Esophagus muscularis mucosa (tissue), 3 donors: ENCODE measurements around the gene LPIN2.
"Not testable (repeated sequence)": the region's sequence is repeated elsewhere in the genome, so short reads cannot be mapped to it uniquely, and the experiment has no call there.

Experiments
- CTCF ChIP-seq, 3 experiments: fragments of 200-600 bp in 2 of 3; fragments of 450-650 bp in 1 of 3; sonication (generic) in 2 of 3; IDR thresholded peaks; one replicate each; pipeline ENCODE4 v1.5.1; 2017 to 2019; ENCODE audit warnings: antibody characterized with exemption in 3 of 3, mild to moderate bottlenecking in 2 of 3, moderate library complexity in 1 of 3
- POLR2A ChIP-seq: fragments of 450-650 bp; IDR thresholded peaks from one replicate; pipeline ENCODE4 v1.6.1; 2017; ENCODE audit warnings: antibody characterized with exemption, moderate library complexity, mild to moderate bottlenecking, low read depth

GRCh38 chr18:3003766-3004165, 9.2 kb downstream of the LPIN2 start:
- TF ChIP-seq CTCF (IDR thresholded peaks at IDR 0.05); POLR2A: not testable (repeated sequence)
